Gastrocnemius medialis (tissue), 4 donors: ENCODE measurements around the gene APOL3.

ENCODE experiments used
- POLR2A ChIP-seq, 2 donors: fragments of 450-650 bp; IDR thresholded peaks; one replicate each; pipeline ENCODE4 v1.6.1; 2017; ENCODE audit warnings: antibody characterized with exemption in 2 of 2, mild to moderate bottlenecking in 2 of 2, moderate library complexity in 2 of 2
- TF ChIP-seq, protein P1 (sequence below), 5 experiments: fragments of 450-650 bp in 3 of 5; fragments of 200-600 bp in 2 of 5; sonication (generic) in 2 of 5; IDR thresholded peaks in 4 of 5; conservative IDR thresholded peaks in 1 of 5; 1 replicate in 4 of 5; 2 replicates in 1 of 5; pipeline ENCODE4 v1.5.1; 2016 to 2019; ENCODE audit warnings: antibody characterized with exemption in 5 of 5, mild to moderate bottlenecking in 3 of 5, moderate library complexity in 3 of 5

GRCh38 chr22:36141481-36141880 lies 19.1 kb downstream of the APOL3 start:
- TF ChIP-seq, protein P1, sequence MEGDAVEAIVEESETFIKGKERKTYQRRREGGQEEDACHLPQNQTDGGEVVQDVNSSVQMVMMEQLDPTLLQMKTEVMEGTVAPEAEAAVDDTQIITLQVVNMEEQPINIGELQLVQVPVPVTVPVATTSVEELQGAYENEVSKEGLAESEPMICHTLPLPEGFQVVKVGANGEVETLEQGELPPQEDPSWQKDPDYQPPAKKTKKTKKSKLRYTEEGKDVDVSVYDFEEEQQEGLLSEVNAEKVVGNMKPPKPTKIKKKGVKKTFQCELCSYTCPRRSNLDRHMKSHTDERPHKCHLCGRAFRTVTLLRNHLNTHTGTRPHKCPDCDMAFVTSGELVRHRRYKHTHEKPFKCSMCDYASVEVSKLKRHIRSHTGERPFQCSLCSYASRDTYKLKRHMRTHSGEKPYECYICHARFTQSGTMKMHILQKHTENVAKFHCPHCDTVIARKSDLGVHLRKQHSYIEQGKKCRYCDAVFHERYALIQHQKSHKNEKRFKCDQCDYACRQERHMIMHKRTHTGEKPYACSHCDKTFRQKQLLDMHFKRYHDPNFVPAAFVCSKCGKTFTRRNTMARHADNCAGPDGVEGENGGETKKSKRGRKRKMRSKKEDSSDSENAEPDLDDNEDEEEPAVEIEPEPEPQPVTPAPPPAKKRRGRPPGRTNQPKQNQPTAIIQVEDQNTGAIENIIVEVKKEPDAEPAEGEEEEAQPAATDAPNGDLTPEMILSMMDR (IDR thresholded peaks at IDR 0.05 in 4 of 5, conservative IDR thresholded peaks at IDR 0.05 in 1 of 5) = no peak
- TF ChIP-seq POLR2A (IDR thresholded peaks at IDR 0.05) = no peak
